Nephron progenitor cell (in vitro differentiated cells): Measurements from ENCODE around the gene ZNF618.
"Not testable (repeated sequence)": the region's sequence is repeated elsewhere in the genome, so short reads cannot be mapped to it uniquely, and the experiment has no call there.

Experiments used
- DNase-seq: peaks from one replicate; pipeline ENCODE4 v3.0.0; 2021
- H3K27ac Mint-ChIP-seq: 2 replicates; pipeline ENCODE4 v1.8.0; 2021; ENCODE audit warnings: mild to moderate bottlenecking, moderate library complexity, mixed read lengths
- H3K27me3 Mint-ChIP-seq: 2 replicates; pipeline ENCODE4 v1.8.0; 2021; ENCODE audit warnings: mild to moderate bottlenecking, low read depth, mixed read lengths; ENCODE audit not compliant: poor library complexity
- H3K36me3 Mint-ChIP-seq: 2 replicates; pipeline ENCODE4 v1.8.0; 2021; ENCODE audit warnings: low read depth, mixed read lengths
- H3K4me1 Mint-ChIP-seq: 2 replicates; pipeline ENCODE4 v1.8.0; 2021; ENCODE audit warnings: mixed read lengths
- H3K4me3 Mint-ChIP-seq: 2 replicates; pipeline ENCODE4 v1.8.0; 2021; ENCODE audit warnings: mild to moderate bottlenecking, moderate library complexity, mixed read lengths
- H3K9me3 Mint-ChIP-seq: 2 replicates; pipeline ENCODE4 v1.8.0; 2021; ENCODE audit warnings: mild to moderate bottlenecking, moderate library complexity, mixed read lengths
- CTCF ChIP-seq: fragments of 200-600 bp; sonication (generic); IDR thresholded peaks from 2 replicates; pipeline ENCODE4 v1.5.0; 2021; ENCODE audit warnings: antibody characterized with exemption

Gene ZNF618

DNA sequence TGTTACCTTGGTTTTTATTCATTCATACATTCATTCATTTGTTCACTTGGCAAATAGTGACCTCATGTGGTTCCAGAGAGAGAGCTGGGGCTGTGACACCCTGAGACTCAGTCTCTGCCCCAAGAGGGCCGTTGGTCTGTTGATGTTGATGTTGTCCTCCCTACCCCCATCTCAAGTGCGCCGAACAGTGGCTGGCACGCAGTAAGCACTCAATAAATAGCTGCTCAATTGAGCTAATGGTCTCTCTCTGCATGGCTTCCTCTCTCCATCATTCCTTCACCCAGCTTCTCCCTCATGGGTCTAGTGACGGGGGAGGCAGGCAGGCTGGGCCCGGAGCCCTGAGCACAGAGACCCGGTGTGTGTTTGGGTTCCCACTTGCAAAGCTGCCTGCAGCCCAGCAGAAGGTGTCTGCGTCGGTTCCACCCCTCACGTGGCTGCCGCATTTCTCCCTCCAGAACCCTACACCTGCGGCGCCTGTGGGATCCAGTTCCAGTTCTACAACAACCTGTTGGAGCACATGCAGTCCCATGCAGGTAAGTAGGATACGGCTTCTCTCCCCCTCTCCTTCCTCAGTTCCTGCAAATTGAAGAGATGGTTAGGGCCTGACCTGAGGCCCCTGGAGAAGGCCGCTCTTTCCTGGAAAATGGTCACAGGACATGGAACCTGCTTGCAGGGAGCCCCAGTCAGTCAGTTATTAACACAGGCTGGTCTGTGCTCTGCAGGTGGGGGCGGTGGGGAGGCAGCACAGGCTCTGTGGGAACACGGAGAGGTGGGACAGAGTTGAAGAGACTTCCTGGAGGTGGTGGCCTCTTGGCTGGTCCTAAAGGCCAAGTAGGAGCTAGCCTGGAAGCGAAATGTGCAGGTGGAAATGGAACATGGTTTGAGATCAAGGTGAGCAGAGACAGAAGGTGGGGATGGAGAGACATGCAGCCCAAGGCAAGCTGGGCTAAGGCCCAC, 160.0 kb downstream of the ZNF618 start:
- Mint-ChIP-seq H3K4me3 (no peak overlapping the region), H3K4me1 (peaks cover 13% of the 10 kb centered on the region), H3K27me3 (no peaks in the 10 kb centered on the region), H3K36me3 (peaks cover 49% of the 10 kb centered on the region), H3K27ac (peak overlapping the region; percentile 73), H3K9me3 (no peaks in the 10 kb centered on the region)
- DNase-seq, result no peak
- TF ChIP-seq CTCF, result no peak

DNA sequence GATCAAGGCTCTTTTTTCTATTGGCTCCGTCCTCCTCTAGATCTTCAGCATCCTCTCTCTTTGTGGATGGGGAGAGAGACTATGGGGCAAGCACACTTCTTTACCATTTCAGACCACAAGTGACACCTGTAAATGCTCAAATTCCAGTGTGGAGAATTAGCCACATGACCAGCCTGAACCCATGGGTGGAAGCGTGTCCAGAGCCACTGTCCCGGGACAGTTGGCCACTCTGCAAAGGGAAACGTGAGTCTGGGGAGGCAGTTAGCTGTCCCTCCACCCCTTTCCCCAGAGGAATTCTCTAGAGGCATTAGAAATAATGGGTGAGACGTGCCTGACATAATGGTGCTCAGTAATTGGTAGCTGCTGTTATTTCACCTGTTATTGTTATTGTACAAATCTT, 161.1 kb downstream of the ZNF618 start:
- Mint-ChIP-seq H3K4me1 (peaks cover 13% of the 10 kb centered on the region), H3K27ac (no peak overlapping the region), H3K36me3 (peaks cover 60% of the 10 kb centered on the region), H3K9me3 (peaks cover 9% of the 10 kb centered on the region), H3K4me3 (no peak overlapping the region), H3K27me3 (no peaks in the 10 kb centered on the region)
- TF ChIP-seq CTCF, result no peak
- no peak for DNase-seq

DNA sequence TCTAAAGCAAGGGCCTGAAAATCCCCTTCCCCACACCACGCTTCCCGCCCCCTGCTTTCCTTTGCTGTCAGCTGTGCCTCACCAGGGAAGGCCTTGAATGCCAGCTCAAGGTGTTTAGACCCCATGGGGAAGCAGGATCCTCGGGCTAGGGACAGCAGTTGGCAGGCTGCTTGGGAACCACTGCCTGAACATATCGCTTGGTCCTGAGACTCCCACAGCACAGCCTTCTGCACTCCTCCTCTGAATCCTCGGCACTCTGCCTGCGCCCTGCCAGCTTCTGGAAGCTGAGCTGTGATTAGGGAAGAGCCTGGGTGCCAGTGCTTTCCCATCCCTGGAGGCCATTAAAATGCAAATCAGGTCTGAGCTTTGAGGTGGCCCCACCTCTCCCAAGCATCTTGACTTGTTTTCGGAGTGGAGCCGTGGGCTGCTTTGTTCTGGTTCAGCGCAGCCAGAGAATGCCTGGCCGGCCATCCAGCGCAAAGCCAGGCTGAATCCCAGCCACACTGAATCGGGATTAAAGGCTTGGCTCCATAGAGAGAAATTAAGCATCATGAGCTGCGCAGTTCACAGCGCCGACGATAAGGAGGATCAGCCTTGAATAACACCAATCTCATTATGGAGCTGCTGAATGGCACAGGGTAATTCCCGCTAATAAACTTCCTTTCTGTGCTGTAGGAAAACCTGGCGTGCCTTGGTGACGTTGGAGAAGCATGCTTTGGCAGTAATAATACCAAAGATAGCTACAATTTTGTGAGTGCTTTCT, 162.0 kb downstream of the ZNF618 start:
- peaks cover 13% of the 10 kb centered on the region for H3K4me1 Mint-ChIP-seq
- H3K4me3 Mint-ChIP-seq, result no peak overlapping the region
- DNase-seq, result peak; percentile 59
- no peak overlapping the region for H3K27ac Mint-ChIP-seq
- no peak for TF ChIP-seq CTCF
- peaks cover 60% of the 10 kb centered on the region for H3K36me3 Mint-ChIP-seq
- H3K9me3 Mint-ChIP-seq, result peaks cover 14% of the 10 kb centered on the region
- H3K27me3 Mint-ChIP-seq, result no peaks in the 10 kb centered on the region

- no peak for DNase-seq
- H3K4me1 Mint-ChIP-seq, result peaks cover 13% of the 10 kb centered on the region
- H3K36me3 Mint-ChIP-seq, result peaks cover 64% of the 10 kb centered on the region
- peaks cover 21% of the 10 kb centered on the region for H3K9me3 Mint-ChIP-seq
- H3K4me3 Mint-ChIP-seq, result no peak overlapping the region
- TF ChIP-seq CTCF, result no peak
- H3K27ac Mint-ChIP-seq, result no peak overlapping the region
- no peaks in the 10 kb centered on the region for H3K27me3 Mint-ChIP-seq
These were observed 162.7 kb downstream of the ZNF618 start for GRCh38 chr9:114038724-114039313.

DNA sequence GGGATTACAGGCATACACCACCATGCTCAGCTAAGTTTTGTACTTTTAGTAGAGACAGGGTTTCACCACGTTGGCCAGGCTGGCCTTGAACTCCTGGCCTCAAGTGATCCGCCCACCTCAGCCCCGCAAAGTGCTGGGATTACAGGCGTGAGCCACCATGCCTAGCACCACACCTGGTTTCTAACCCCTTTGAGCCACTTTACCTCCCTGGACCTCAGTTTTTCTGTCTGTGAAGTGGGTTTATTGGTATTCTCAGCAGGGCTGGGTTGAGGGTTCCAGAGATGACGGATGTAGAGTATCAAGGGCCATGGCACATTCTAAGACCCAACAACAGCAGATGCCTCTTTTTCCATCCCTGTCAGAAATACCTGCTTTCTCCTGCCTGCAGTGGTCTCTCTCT, 163.4 kb downstream of the ZNF618 start:
- Mint-ChIP-seq H3K27ac (no peak overlapping the region), H3K27me3 (no peaks in the 10 kb centered on the region), H3K36me3 (peaks cover 71% of the 10 kb centered on the region), H3K4me3 (no peak overlapping the region), H3K9me3 (peaks cover 27% of the 10 kb centered on the region), H3K4me1 (peaks cover 13% of the 10 kb centered on the region)
- no peak for DNase-seq
- no peak for TF ChIP-seq CTCF

DNA sequence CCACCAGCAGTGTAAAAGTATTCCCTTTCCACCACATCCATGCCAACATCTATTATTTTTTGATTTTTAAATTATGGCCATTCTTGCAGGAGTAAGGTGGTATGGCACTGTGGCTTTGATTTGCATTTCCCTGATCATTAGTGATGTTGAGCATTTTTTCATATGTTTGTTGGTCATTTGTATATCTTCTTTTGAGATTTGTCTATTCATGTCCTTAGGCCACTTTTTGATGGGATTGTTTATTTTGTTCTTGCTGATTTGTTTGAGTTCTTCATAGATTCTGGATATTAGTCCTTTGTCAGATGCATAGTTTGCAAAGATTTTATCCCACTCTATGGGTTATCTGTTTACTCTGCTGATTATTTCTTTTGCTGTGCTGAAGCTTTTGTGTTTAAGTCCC, 167.6 kb downstream of the ZNF618 start:
- not testable (repeated sequence) for H3K4me1 Mint-ChIP-seq, H3K4me3 Mint-ChIP-seq, H3K27ac Mint-ChIP-seq, DNase-seq, H3K27me3 Mint-ChIP-seq
- Mint-ChIP-seq H3K9me3 (peaks cover 28% of the 10 kb centered on the region), H3K36me3 (peaks cover 77% of the 10 kb centered on the region)
